Right lobe of liver (tissue), 6 donors: ENCODE results near the gene CACNA1C. TPM values are rescaled to one million over a fixed set of nuclear protein-coding genes. Genes with fewer than 3 reads are reported as not detected.

ENCODE experiments used
- ATAC-seq, 4 donors: fragments of 200-7000 bp; cut with Tn5 transposase; one replicate each; pipeline ENCODE4 v1.9.1; 2020; ENCODE audit warnings: mild to moderate bottlenecking in 4 of 4, moderate library complexity in 4 of 4
- DNase-seq, 3 donors: peaks; one replicate each; pipeline ENCODE4 v3.0.0-alpha.2; 2020
- H3K27ac ChIP-seq, 3 donors: fragments of 200-600 bp; one replicate each; pipeline ENCODE4 v1.8.0; 2022
- H3K27me3 ChIP-seq, 2 donors: fragments of 200-600 bp; one replicate each; pipeline ENCODE4 v1.8.0; 2022
- H3K36me3 ChIP-seq, 4 donors: fragments of 200-600 bp; sonication (generic) in 1 of 4; one replicate each; pipeline versions ENCODE4 v1.5.1 to v1.8.0; 2017 to 2022; ENCODE audit warnings: control low read depth in 1 of 4
- H3K4me1 ChIP-seq, 4 donors: fragments of 200-600 bp; sonication (generic) in 1 of 4; one replicate each; pipeline versions ENCODE4 v1.5.1 to v1.8.0; 2017 to 2022; ENCODE audit warnings: control low read depth in 1 of 4
- H3K4me3 ChIP-seq, 3 donors: fragments of 200-600 bp; one replicate each; pipeline ENCODE4 v1.8.0; 2022
- H3K9me3 ChIP-seq, 4 donors: fragments of 200-600 bp; sonication (generic) in 1 of 4; one replicate each; pipeline versions ENCODE4 v1.5.1 to v1.8.0; 2017 to 2022; ENCODE audit warnings: control low read depth in 1 of 4
- POLR2A ChIP-seq: fragments of 450-650 bp; IDR thresholded peaks from one replicate; pipeline ENCODE4 v1.6.1; 2017; ENCODE audit warnings: antibody characterized with exemption, mild to moderate bottlenecking
- WGBS: methylation state at CpG from one replicate; pipeline ENCODE4 v1.1.6; 2018; ENCODE audit warnings: low coverage, low lambda C conversion rate; ENCODE audit not compliant: insufficient coverage; ENCODE audit errors: missing lambda C conversion rate; 5-methylcytosine and 5-hydroxymethylcytosine counted together
- intact Hi-C, 2 donors: fragments of 100-400 bp; cut with DNase I; formaldehyde crosslinking; loops; one replicate each; pipeline versions ENCODE4 v1.11.2 to v1.14.1; 2022
- total RNA-seq, 6 experiments: library from RNA; depleted of rRNA in 2 of 6; stranded (reverse); fragments of >200 nt in 2 of 6; fragmentation: NEBNext Ultra II Directional in 3 of 6; extraction: Animal tissue kit (Norgen Biotek cat#: 25700) in 3 of 6; gene quantifications; one replicate each; pipeline versions ENCODE4 v1.1.0 to v1.2.4, GENCODE V29; 2016 to 2023
- TF ChIP-seq, protein P1 (sequence below), 4 donors: fragments of 200-600 bp in 3 of 4; fragments of 450-650 bp in 1 of 4; IDR thresholded peaks; one replicate each; pipeline versions ENCODE4 v1.5.1 to v1.8.0; 2016 to 2022; ENCODE audit warnings: antibody characterized with exemption in 4 of 4, mild to moderate bottlenecking in 2 of 4
- donor health status: DM: no; HTN: yes; CAD: no.
- donor health status: DM: no; HTN: no; CAD: no.
- donor health status: DM: no; HTN: no; CAD: no.
- donor health status: DM: no; HTN: yes; CAD: no.
- donor health status: DM: no; HTN: yes; CAD: no.

Gene CACNA1C
- total RNA-seq, 6 experiments from 2014 or later: 0.18 to 1.0 (median 0.57) TPM

DNA sequence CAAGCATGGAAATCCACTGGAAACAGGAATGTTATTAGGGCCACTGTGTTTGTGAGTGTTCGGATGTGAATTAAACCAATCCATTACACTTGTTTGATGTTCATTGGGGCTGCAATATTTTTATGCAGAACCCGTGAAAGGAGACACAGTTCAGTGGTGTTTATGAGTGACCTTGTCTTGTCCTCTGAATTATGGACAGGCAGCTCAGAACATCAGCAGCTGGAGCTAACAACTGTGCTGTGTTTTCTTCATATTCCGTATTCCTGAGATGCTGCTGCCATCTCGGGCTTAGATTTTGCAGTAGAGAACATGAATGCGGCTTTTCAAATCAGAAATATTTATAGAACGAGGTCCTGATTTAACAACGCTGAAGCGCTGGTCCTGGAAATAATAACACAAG lies 20.3 kb upstream of the CACNA1C start:
- no peak overlapping the region for H3K27ac ChIP-seq
- intact Hi-C loops: loop anchor here (10.0 kb wide), 2 partner anchors 228 to 238 kb away; no protein-coding TSS in a partner anchor
- no peak for DNase-seq
- H3K4me1 ChIP-seq: peaks cover 0 to 5% (median 0%) of the 10 kb centered on the region in 4 donors
- no peaks in the 10 kb centered on the region for H3K9me3 ChIP-seq
- no peaks in the 10 kb centered on the region for H3K27me3 ChIP-seq
- H3K4me3 ChIP-seq: no peak overlapping the region
- no peak for ATAC-seq
- no peaks in the 10 kb centered on the region for H3K36me3 ChIP-seq
- 80% methylated on average over 8 of the region's 8 CpGs for WGBS
- TF ChIP-seq, protein P1, sequence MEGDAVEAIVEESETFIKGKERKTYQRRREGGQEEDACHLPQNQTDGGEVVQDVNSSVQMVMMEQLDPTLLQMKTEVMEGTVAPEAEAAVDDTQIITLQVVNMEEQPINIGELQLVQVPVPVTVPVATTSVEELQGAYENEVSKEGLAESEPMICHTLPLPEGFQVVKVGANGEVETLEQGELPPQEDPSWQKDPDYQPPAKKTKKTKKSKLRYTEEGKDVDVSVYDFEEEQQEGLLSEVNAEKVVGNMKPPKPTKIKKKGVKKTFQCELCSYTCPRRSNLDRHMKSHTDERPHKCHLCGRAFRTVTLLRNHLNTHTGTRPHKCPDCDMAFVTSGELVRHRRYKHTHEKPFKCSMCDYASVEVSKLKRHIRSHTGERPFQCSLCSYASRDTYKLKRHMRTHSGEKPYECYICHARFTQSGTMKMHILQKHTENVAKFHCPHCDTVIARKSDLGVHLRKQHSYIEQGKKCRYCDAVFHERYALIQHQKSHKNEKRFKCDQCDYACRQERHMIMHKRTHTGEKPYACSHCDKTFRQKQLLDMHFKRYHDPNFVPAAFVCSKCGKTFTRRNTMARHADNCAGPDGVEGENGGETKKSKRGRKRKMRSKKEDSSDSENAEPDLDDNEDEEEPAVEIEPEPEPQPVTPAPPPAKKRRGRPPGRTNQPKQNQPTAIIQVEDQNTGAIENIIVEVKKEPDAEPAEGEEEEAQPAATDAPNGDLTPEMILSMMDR (IDR thresholded peaks at IDR 0.05): no peak
- TF ChIP-seq POLR2A: no peak

DNA sequence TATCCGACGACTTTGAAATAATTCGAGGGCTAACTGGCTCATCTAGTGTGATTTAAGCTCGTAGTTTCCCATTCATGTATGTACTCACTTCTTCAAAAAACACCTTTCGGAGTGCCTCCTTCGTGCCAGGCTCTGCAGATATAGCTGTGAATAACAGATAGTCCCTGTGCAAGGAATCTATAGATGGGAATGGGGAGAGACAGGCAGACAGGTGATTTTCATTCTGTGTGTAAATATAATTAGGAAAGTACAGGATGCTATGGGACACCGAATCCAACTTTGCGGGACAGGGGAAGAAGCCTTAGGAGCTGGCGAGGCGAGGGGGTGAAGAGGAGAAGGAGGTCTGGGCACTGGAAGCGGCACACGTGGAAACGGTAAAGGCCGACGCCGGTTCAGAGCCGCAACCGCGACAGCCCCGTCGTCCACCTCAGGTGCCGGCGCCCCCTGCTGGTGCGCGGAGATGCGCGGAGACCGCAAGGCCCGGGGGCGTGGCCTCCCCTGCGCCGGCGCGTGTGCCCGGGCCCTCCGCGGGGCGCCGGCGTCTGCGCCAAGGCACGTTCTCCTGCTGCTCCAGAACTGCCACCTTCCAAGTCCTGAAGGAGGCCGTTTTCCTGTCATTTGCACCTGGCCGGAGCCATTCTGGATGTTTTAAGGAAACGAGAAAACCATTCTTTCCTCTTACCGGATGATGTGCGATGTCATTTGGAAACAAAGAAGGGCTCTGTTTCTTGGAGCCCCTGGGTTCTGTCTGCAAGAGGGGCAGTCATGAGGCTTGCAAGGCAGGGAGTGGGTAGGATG lies 18.0 kb upstream of the CACNA1C start:
- Histone ChIP-seq H3K4me1 (peaks cover 0 to 5% (median 0%) of the 10 kb centered on the region in 4 donors), H3K27me3 (no peaks in the 10 kb centered on the region), H3K27ac (no peak overlapping the region), H3K4me3 (peak overlapping the region; percentile 30 to 48 (median 31)), H3K36me3 (no peaks in the 10 kb centered on the region), H3K9me3 (no peaks in the 10 kb centered on the region)
- ATAC-seq (peak; percentile 99 to 100 (median 100)), DNase-seq (peak; percentile 90 to 91 (median 90))
- intact Hi-C loops: loop anchor here (10.0 kb wide), 2 partner anchors 230 to 240 kb away; no protein-coding TSS in a partner anchor
- WGBS: 27% methylated on average over 18 of the region's 47 CpGs
- TF ChIP-seq POLR2A: no peak
- TF ChIP-seq, protein P1 (IDR thresholded peaks at IDR 0.05): peak; percentile 96 to 99 (median 96)

DNA sequence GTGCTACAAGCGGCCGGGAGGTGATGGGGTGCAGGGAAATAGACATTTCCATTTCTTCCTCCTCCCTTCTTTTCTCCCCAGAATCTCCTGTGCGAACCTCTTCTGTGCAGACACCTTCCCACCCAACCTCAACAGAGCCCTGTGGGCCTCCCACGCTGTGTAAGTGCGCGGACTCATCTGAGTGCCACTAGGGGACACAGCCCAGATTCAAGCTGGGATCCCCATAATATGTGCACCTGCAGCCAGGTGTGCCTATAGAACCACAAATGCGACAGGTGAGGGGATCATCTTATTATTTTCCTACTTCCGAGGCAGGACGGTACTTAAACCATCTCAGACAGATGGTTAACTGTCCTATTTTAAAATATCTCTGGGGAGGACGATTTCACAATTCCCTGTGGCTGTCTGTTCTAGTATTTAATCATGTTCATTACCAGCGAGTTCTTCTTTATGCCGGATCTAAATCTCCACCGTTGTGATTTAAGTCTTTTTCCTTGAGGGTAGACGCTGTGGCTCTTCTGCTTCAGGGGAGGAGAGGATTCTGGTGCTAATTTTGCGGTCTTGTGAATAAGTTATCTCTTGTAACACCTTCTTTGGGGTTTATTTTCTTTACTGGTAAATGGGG lies 17.2 kb upstream of the CACNA1C start:
- 34% methylated on average over 13 of the region's 15 CpGs for WGBS
- Histone ChIP-seq H3K36me3 (no peaks in the 10 kb centered on the region), H3K9me3 (no peaks in the 10 kb centered on the region), H3K27me3 (no peaks in the 10 kb centered on the region), H3K27ac (no peak overlapping the region), H3K4me3 (peak overlapping the region; percentile 30 to 48 (median 31)), H3K4me1 (peaks cover 0 to 5% (median 0%) of the 10 kb centered on the region in 4 donors)
- TF ChIP-seq POLR2A: no peak
- TF ChIP-seq, protein P1 (IDR thresholded peaks at IDR 0.05): no peak
- no peak for ATAC-seq
- intact Hi-C loops: loop anchor here (10.0 kb wide), 2 partner anchors 231 to 241 kb away; no protein-coding TSS in a partner anchor
- DNase-seq: no peak

DNA sequence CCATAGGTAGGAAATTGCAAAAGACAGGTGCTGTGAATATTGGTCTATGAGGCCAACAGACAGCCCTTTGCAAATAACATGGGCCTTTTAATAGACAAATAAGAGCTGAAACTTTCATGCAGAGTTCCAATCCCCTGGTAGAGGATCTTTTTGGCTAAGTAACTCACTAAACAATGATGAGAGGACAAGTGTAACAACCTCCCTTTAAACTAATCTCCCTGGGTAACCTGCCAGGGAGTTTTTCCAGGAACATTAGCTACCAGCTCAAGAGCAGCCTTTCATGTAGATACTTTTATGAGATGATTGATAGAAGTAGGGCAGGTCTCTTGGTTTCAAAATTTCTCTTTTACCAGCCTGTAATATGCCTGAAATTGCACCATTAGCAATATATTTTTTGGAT lies 13.8 kb upstream of the CACNA1C start:
- H3K36me3 ChIP-seq: no peaks in the 10 kb centered on the region
- no peak for DNase-seq
- no peak overlapping the region for H3K4me3 ChIP-seq
- ATAC-seq: no peak
- no peaks in the 10 kb centered on the region for H3K27me3 ChIP-seq
- no peak for TF ChIP-seq POLR2A
- TF ChIP-seq, protein P1 (IDR thresholded peaks at IDR 0.05): no peak
- intact Hi-C loops: loop anchor here (10.0 kb wide), 2 partner anchors 234 to 244 kb away; no protein-coding TSS in a partner anchor
- H3K27ac ChIP-seq: no peak overlapping the region
- peaks cover 0 to 5% (median 0%) of the 10 kb centered on the region in 4 donors for H3K4me1 ChIP-seq
- H3K9me3 ChIP-seq: no peaks in the 10 kb centered on the region
